Activated T-cell treated with anti-CD3 and anti-CD28 coated beads, Interleukin-2, amount 50 U/mL, for 72 hours (primary cell): ENCODE results near the gene IKBKG. TPM values are rescaled to one million over a fixed set of nuclear protein-coding genes. Genes with fewer than 3 reads are reported as not detected.
"Not testable (repeated sequence)": the region's sequence is repeated elsewhere in the genome, so short reads cannot be mapped to it uniquely, and the experiment has no call there.

Source experiments
- ATAC-seq, 2 donors: fragments of 150-1000 bp; cut with Tn5 transposase; replicated peaks in 1 of 2; 2 replicates each; pipeline ENCODE4 v1.10.0; 2021; ENCODE audit warnings: moderate library complexity in 2 of 2, mild to moderate bottlenecking in 1 of 2
- DNase-seq, 2 donors: peaks; one replicate each; pipeline ENCODE4 v3.0.0; 2021 to 2022; ENCODE audit warnings: mixed read lengths in 1 of 2
- H3K27ac Mint-ChIP-seq: one replicate; pipeline ENCODE4 v1.8.0; 2022; ENCODE audit warnings: mild to moderate bottlenecking, moderate library complexity, mixed read lengths
- H3K27me3 Mint-ChIP-seq: one replicate; pipeline ENCODE4 v1.8.0; 2022; ENCODE audit warnings: low read depth, mixed read lengths
- H3K36me3 Mint-ChIP-seq, 2 donors: one replicate each; pipeline ENCODE4 v1.8.0; 2022; ENCODE audit warnings: mixed read lengths in 2 of 2, mild to moderate bottlenecking in 1 of 2; ENCODE audit not compliant: insufficient read depth in 2 of 2
- H3K4me1 Mint-ChIP-seq: one replicate; pipeline ENCODE4 v1.8.0; 2022; ENCODE audit warnings: low read depth, mixed read lengths
- H3K4me3 Mint-ChIP-seq, 2 donors: one replicate each; pipeline ENCODE4 v1.8.0; 2022; ENCODE audit warnings: mild to moderate bottlenecking in 2 of 2, mixed read lengths in 2 of 2, moderate library complexity in 2 of 2
- H3K9me3 Mint-ChIP-seq, 2 donors: one replicate each; pipeline ENCODE4 v1.8.0; 2022; ENCODE audit warnings: mixed read lengths in 2 of 2
- total RNA-seq, 2 donors: library from RNA; stranded (reverse); gene quantifications; one replicate each; pipeline ENCODE4 v1.2.3, GENCODE V29; 2022

The IKBKG gene, protein sequence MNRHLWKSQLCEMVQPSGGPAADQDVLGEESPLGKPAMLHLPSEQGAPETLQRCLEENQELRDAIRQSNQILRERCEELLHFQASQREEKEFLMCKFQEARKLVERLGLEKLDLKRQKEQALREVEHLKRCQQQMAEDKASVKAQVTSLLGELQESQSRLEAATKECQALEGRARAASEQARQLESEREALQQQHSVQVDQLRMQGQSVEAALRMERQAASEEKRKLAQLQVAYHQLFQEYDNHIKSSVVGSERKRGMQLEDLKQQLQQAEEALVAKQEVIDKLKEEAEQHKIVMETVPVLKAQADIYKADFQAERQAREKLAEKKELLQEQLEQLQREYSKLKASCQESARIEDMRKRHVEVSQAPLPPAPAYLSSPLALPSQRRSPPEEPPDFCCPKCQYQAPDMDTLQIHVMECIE
- total RNA-seq: 10 to 100 TPM; 38.4 to 39.4 TPM

DNA sequence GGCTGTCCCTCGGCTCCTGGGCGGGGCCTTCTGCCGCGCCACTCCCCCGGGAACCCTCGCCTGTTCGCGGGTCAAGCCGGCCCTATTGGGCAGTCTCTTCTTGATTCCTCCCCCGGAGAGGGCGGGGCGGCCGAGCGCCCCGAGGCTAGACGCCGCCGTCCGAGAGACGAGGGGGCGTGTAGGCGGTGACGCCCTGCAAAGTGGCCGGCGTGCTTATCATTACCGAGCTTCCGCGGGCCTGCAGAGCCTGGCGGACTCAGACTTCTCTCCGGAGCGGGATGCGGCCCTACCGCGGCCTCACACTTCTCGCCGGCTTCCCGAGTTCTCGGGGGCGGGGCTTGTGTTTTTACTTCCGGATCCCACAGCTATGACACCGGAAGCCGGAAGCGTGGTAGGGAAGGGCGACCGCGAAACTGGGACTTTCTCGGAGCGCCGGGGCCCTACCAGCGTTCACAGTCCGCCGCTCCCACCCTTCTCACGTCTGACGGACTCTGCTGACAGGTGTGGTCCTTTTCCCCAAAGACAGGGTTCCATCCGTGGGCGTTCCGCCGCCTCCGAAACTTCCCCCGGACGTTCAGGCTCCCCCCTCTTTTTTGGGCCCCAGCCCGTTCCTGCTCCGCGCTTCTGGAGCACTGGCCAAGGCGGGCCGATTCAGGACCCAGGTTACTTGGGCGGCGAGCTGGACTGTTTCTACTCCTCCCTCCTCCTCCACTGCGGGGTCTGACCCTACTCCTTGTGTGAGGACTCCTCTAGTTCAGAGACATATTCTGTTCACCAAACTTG, at the start of gene IKBKG:
Gene IKBKG (plus strand): TSS at position 376 of the 783 bp plus-strand sequence. CDS start 4,383 bp downstream, outside the sequence.
- peaks cover 68% of the 10 kb centered on the region for H3K4me1 Mint-ChIP-seq
- H3K4me3 Mint-ChIP-seq: peak within 1 kb of the TSS; percentile 86 to 95
- DNase-seq: peak; percentile 91 to 92
- H3K9me3 Mint-ChIP-seq: no peaks in the 10 kb centered on the region
- H3K27me3 Mint-ChIP-seq: peaks cover 8% of the 10 kb centered on the region
- peak; percentile 84 to 87 for ATAC-seq
- H3K36me3 Mint-ChIP-seq: peaks cover 3 to 5% of the 10 kb centered on the region in 2 donors
- peak within 1 kb of the TSS; percentile 79 for H3K27ac Mint-ChIP-seq

DNA sequence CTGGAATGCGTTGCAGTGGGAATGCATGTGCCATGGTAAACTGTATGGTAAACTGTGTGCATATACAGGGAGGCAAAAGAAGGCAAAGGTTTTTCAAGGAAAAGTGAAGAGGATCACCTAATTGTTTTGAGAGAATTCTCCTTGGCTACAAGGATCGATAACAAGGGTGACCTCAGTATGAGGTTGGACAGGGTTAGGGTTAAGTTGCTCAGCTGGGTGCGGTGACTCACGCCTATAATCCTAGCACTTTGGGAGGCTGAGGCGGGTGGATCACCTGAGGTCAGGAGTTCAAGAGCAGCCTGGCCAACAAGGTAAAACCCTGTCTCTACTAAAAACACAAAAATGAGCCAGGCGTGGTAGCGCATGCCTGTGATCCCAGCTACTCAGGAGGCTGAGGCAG, 46.0 kb upstream of the IKBKG start:
- not testable (repeated sequence) for H3K4me1 Mint-ChIP-seq, H3K27me3 Mint-ChIP-seq, H3K27ac Mint-ChIP-seq, H3K9me3 Mint-ChIP-seq, DNase-seq, H3K36me3 Mint-ChIP-seq, H3K4me3 Mint-ChIP-seq, ATAC-seq

DNA sequence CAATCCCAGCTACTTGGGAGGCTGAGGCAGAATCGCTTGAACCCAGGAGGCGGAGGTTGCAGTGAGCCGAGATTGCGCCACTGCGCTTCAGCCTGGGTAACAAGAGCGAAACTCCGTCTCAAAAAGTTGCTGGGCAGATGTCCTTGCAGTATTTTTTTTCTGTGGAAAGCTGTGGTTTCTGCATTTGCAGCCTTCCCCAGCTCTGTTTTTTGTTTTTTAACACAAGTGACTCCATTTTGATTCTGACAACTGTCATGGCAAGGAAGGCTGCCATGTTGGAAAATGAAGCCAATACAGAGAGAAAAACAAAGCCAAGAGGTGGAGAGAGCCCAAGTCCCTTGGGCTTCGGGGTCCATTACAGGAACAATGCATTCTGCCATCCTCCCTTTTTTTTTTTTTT, 45.3 kb upstream of the IKBKG start:
- Mint-ChIP-seq H3K27me3 (peaks cover 7% of the 10 kb centered on the region), H3K4me1 (no peaks in the 10 kb centered on the region), H3K9me3 (no peaks in the 10 kb centered on the region), H3K36me3 (no peaks in the 10 kb centered on the region), H3K27ac (no peak overlapping the region), H3K4me3 (no peak overlapping the region)
- ATAC-seq: no peak
- no peak for DNase-seq

DNA sequence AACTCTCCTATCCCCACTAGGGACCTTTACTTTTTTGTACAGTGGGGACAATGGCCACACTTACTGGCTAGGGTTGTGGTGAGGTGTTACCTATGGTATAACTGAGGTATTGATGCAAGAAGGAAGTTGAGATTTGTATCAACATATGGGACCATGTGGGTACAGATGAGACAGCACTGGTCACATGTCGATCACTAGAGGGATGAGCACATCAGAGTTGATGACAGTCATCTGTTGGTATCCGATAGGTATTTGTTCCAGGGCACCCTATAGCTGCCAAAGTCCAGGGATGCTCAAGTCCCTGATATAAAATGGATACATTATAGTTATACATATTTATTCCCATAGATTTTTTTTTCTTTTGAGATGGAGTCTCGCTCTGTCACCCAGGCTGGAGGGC, 44.4 kb upstream of the IKBKG start:
- peaks cover 7% of the 10 kb centered on the region for H3K27me3 Mint-ChIP-seq
- no peaks in the 10 kb centered on the region for H3K9me3 Mint-ChIP-seq
- no peak for DNase-seq
- ATAC-seq: no peak
- no peak overlapping the region for H3K4me3 Mint-ChIP-seq
- no peaks in the 10 kb centered on the region for H3K36me3 Mint-ChIP-seq
- H3K27ac Mint-ChIP-seq: no peak overlapping the region
- no peaks in the 10 kb centered on the region for H3K4me1 Mint-ChIP-seq

DNA sequence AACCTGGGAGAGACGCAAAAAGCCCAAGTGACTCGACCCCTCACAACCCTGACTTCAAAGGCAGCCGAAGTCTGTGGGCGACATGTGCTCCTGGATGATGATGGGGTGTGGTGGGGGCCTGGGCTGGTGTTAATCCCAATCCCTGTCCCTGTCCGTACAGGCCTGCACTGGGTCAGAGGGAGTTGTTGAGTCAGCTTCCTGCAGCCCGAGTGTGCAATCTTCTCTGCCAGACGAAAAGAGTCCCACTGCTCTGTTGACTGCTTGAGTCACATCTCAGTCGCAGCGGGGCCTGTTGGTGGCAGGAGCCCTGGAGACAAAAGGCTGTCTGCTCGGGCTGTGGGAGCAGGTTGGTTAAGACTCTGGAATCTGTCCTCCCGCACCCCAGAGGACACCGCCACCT, 41.7 kb upstream of the IKBKG start:
- Mint-ChIP-seq H3K27me3 (no peaks in the 10 kb centered on the region), H3K9me3 (no peaks in the 10 kb centered on the region), H3K4me1 (peaks cover 2% of the 10 kb centered on the region), H3K36me3 (peaks cover 5 to 9% of the 10 kb centered on the region in 2 donors), H3K27ac (no peak overlapping the region), H3K4me3 (no peak overlapping the region)
- DNase-seq (no peak), ATAC-seq (no peak)

DNA sequence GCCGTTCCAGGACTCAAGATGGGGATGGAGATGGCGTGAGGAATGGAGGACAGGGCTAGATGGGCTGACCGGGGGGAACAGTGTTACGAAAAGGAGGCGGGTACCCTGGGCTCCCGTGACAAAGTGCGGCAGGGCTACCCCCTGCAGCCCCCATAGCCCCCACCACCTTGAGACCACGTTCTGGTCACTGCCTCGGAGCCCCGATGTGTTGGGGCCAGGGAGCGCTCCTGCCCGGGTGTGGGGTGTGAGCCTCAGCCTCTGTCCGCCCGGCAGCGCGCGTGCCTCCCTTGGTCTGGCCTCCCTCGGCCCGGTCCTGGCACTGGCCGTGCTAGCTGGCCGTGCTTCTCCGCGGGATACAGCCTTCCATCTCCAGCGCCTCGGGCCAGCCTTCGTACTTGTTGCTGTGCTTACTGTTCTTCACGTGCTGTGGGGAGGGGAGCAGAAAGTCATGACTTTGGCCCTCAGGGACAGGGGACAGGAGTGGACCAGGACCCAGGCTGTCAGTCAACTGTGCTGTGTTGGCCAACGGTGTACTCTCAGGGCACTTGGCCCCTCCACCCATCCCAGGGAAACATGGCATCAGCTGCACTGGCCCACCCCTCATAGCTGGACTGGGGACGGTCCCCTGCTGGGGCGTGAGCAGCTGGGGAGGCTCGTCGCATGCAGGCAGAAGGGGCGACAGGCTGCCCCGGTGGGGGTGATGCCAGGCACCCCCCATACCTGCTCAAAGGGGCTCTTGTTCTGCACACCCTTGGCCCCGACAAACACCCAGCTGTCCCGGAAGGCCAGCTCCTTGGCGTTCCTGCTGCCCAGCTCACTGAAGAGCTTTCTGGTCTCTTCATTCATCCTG, 40.7 kb upstream of the IKBKG start:
- Mint-ChIP-seq H3K27me3 (no peaks in the 10 kb centered on the region), H3K27ac (no peak overlapping the region), H3K9me3 (no peaks in the 10 kb centered on the region), H3K4me3 (no peak overlapping the region), H3K4me1 (peaks cover 11% of the 10 kb centered on the region), H3K36me3 (peaks cover 7 to 9% of the 10 kb centered on the region in 2 donors)
- ATAC-seq (no peak), DNase-seq (no peak)

DNA sequence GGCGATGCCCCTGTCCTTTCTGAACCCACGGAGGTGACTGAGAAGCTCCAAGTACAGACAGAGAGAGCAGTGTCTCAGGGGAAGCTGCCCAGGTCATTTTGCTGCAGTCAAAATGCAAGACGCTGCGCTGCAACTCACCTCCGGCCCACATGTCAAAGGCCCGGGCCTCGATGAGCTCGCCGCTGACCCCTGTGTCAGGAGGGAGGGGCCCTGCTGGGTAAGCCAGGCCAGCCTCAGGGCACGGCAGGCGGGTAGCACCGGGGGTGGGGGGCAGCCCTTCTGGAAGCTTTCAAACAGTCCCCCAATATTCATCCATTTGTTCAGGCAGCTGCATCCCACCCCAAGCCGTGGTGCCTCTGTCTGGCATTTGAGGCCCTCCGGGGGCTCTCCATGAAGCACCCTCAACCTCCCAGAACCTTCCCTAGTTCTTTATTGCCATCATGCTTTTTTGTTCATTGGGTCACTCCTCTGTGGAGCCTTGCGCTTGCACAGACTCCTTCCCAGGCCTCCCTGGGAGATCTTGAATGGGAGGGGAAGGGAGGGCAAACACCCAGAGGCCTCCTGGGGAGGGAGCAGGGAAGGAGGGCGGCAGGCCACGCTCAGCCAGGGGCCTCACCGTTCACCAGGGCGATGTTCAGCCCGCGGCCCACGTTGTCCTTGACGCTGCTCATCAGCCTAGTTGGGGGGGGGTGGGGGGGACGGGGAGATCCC, 39.6 kb upstream of the IKBKG start:
- no peak overlapping the region for H3K4me3 Mint-ChIP-seq
- H3K36me3 Mint-ChIP-seq: peaks cover 7 to 9% of the 10 kb centered on the region in 2 donors
- no peaks in the 10 kb centered on the region for H3K27me3 Mint-ChIP-seq
- ATAC-seq (no peak), DNase-seq (no peak)
- no peak overlapping the region for H3K27ac Mint-ChIP-seq
- no peaks in the 10 kb centered on the region for H3K9me3 Mint-ChIP-seq
- peaks cover 14% of the 10 kb centered on the region for H3K4me1 Mint-ChIP-seq

DNA sequence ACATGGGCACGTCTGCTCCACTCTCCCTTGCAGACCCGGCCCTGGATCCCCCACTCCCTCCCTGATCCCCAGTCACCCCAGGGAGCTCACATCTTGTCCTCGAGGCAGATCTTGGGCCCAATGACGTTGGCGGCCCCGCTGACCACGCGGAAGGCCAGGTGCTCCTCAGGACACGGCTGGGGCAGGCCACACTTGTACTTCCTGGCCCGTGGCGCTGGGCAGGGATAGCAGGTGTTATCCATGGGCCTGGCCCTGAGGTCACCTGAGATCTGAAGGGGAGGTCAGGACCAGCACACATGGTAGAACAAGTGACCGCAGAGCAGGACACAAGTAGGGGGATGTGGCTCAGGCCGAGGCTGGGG, 39.1 kb upstream of the IKBKG start:
- no peak for ATAC-seq
- Mint-ChIP-seq H3K27ac (no peak overlapping the region), H3K27me3 (no peaks in the 10 kb centered on the region)

DNA sequence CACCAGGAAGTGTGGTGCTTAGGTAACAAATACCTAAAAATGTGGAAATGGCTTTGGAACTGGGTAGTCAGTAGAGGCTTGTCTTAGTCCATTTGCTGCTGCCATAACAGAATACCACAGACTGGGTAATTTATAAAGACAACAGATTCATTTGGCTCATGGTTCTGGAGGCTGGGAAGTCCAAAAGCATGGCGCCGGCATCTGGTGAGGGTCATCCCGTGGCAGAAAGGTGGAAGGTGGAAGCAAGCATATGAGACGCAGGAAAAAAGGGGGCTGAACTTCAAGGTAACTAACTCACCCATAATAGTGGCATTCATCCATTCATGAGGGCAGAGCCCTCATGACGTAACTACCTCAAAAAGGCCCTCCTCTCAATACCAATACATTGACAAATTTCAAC, 38.0 kb upstream of the IKBKG start:
- peaks cover 8 to 11% of the 10 kb centered on the region in 2 donors for H3K36me3 Mint-ChIP-seq
- ATAC-seq (no peak), DNase-seq (no peak)
- H3K4me3 Mint-ChIP-seq: no peak overlapping the region
- H3K27me3 Mint-ChIP-seq: no peaks in the 10 kb centered on the region
- H3K9me3 Mint-ChIP-seq: no peaks in the 10 kb centered on the region
- no peak overlapping the region for H3K27ac Mint-ChIP-seq
- peaks cover 24% of the 10 kb centered on the region for H3K4me1 Mint-ChIP-seq

More for the DNA sequence above, 39.1 kb upstream of the IKBKG start:
- no peaks in the 10 kb centered on the region for H3K9me3 Mint-ChIP-seq
- peaks cover 14% of the 10 kb centered on the region for H3K4me1 Mint-ChIP-seq
- H3K36me3 Mint-ChIP-seq: peaks cover 7 to 9% of the 10 kb centered on the region in 2 donors
- H3K4me3 Mint-ChIP-seq: no peak overlapping the region
- DNase-seq: no peak

DNA sequence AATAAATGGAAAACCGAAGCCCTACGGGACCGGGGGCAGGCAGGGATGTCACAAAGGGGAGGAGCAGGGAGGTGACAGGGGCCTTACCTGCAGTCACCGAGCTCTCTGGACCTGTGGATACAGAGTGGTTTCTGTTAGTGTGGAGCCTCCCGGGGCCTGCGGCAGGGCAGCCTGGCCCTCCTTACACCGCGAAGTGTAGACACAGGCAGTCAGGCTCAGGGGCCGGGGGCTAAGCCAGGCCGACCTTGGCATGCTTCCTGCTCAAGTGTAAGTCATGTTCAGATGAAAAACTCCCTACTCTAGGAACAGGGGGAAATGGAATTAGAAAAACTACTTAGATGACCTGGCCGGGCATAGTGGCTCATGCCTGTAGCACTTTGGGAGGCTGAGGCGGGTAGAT, 35.7 kb upstream of the IKBKG start:
- DNase-seq: no peak
- Mint-ChIP-seq H3K36me3 (peaks cover 8 to 11% of the 10 kb centered on the region in 2 donors), H3K27me3 (no peaks in the 10 kb centered on the region), H3K27ac (peak overlapping the region; percentile 83), H3K4me3 (peak overlapping the region; percentile 29 to 32), H3K4me1 (peaks cover 37% of the 10 kb centered on the region), H3K9me3 (no peaks in the 10 kb centered on the region)
- no peak for ATAC-seq

DNA sequence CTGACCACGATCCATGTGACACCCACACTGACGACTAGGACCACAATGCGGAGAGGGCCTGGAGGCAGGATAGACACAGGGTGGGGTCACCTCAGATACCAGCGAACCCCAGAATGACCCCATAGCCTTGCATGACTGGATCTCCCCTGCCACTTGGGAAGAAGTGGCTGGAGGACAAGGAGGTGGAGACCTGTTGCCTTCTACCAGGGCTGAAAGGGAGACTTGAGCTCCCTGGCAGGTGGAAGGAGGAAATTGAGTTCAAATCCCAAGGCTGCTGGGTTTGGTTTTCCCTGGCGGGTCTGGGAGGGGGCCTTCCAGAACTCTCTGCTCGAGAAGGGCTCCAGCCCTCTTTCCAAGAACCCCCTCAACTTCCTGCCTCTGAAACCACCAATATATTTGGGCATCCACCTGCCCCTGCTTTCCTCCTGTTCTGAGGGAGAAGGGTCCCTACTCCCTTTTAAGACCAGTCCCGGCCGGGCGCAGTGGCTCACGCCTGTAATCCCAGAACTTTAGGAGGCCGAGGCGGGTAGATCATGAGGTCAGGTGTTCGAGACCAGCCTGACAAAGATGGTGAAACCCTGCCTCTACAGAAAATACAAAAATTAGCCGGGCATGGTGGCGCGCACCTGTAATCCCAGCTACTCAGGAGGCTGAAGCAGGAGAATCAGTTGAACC, 34.4 kb upstream of the IKBKG start:
- Mint-ChIP-seq H3K9me3 (no peaks in the 10 kb centered on the region), H3K27me3 (peaks cover 4% of the 10 kb centered on the region), H3K4me3 (no peak overlapping the region), H3K36me3 (peaks cover 8 to 11% of the 10 kb centered on the region in 2 donors), H3K4me1 (peaks cover 39% of the 10 kb centered on the region), H3K27ac (no peak overlapping the region)
- no peak for DNase-seq
- ATAC-seq: no peak

DNA sequence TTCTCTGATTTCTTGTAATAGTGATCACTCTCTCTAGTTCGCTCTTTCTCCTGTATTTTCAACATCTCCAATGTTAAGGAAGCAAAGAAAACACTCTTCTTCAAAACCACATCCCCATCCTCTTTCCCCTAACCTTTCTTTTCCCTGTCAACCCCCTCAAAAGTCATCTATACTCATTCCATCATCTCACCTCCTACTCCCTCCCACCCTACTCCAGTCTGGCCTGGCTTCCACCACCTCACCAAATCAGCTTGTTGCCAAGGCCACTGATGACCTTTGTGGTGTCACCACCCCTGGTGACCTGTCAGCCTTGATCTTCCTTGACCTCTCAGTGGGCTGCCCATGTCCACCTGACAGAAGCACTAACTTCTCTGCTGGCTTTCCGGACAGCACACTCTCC, 33.7 kb upstream of the IKBKG start:
- H3K4me1 Mint-ChIP-seq: peaks cover 39% of the 10 kb centered on the region
- H3K27me3 Mint-ChIP-seq: peaks cover 6% of the 10 kb centered on the region
- no peaks in the 10 kb centered on the region for H3K9me3 Mint-ChIP-seq
- H3K36me3 Mint-ChIP-seq: peaks cover 6 to 11% of the 10 kb centered on the region in 2 donors
- ATAC-seq: no peak
- H3K4me3 Mint-ChIP-seq: peak overlapping the region; percentile 48
- peak overlapping the region; percentile 34 for H3K27ac Mint-ChIP-seq
- DNase-seq: no peak
